ENCODE results near the gene IL4. TPM values are rescaled to one million over a fixed set of nuclear protein-coding genes. Genes with fewer than 3 reads are reported as not detected.

IL4 gene
- total and polyA plus RNA-seq, 2 of the 13 experiments (the other 11 are each of a cell fraction or from before 2014, with no cell fraction given) = not detected

DNA sequence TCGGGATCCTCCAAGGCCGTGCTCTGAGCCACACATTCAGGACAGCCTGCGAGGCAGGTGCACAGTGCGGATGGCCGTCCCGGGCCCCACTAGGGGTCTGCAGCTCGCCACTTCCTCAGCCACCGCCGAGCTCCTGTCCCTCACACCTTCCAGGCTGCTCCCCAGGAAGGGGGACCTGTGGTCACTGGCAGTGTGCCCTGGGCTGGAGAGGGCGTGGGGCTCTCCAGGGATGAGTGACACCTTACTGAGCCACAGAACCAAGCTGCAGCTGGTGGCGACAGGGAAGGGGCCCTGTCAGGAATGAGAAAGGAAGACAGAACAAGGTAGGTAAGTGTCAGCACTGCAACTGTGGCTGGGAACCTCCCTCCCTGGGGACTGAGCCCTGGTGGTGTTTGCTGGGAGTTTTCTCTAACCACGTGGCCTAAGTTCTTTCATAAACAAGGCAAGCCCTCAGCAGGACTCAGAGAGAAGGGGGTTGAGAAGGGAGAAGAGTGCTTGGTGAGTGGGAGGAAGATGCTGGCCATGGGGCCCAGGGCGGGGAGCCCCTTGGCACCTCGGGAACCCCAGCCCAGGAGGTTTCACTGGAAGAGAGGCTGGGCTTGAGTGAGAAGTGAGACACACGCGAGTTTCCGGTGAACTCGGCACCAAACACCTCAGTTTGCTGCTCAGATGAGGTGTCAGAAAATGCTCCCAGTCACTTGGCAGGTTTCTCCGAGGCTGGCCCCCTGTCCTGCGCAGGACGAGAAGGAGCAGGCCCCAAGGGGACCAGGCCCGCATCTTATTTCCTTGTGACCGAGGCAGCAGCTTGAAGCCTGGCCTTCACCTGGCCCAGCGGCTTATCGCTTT is 10.6 kb upstream of the IL4 start:
- Histone ChIP-seq H4K20me1 (ENCODE audit: insufficient read depth, low read length) (no peaks in the 10 kb centered on the region), H3K9ac (ENCODE audit: insufficient read depth, low read depth, low read length) (peak overlapping the region; percentile 32; the same call in 1 of the 2 replicates), H3K4me1 (ENCODE audit: insufficient read depth, low read length) (peaks cover 85% of the 10 kb centered on the region), H3K27me3 (ENCODE audit: control insufficient read depth in 1 of 2, insufficient read depth in 2 of 2, low read length in 2 of 2) (peaks cover 2 to 16% of the 10 kb centered on the region in 2 experiments; a peak in 4 of 5 replicates), H3K36me3 (replicated peaks in 1 of 2; ENCODE audit: control insufficient read depth in 1 of 2, insufficient read depth in 2 of 2, low read length in 2 of 2) (no peaks in the 10 kb centered on the region), H3K27ac (ENCODE audit: extremely low read length, insufficient read depth, low read length) (no peak overlapping the region), H3K79me2 (ENCODE audit: insufficient read depth, low read length) (no peaks in the 10 kb centered on the region), H3K4me3 (replicated peaks in 1 of 3; ENCODE audit: insufficient read depth in 1 of 3, low read depth in 2 of 3, low read length in 3 of 3) (peak overlapping the region in 2 of 3 experiments; percentile 1 to 54; a peak in 4 of 6 replicates), H3K9me3 (ENCODE audit: low read length) (no peaks in the 10 kb centered on the region), H2AFZ (ENCODE audit: low read length) (peak overlapping the region; percentile 51), H3K4me2 (ENCODE audit: low read depth, low read length) (peak overlapping the region; percentile 89)
- ATAC-seq = peak; percentile 62
- DNase-seq (ENCODE audit: low spot score) = peak; percentile 36
- FAIRE-seq = peak; percentile 34
- intact Hi-C loops (cut with micrococcal nuclease; ENCODE audit: unreplicated experiment) (no loop called here), in situ Hi-C loops (cut with HindIII; ENCODE audit: extremely low pct_ligation_motif_present, low pct_unique_long_range_greater_than_20kb) (loop anchor here (25.0 kb wide), 1 partner anchor 276 kb away; no protein-coding TSS in a partner anchor)
- WGBS (ENCODE audit: low lambda C conversion rate) = 33% methylated on average over 17 of the region's 25 CpGs
- no TSS peak for BruUV-seq (replicated peaks)
- CTCF ChIA-PET (ENCODE audit: low intra/inter-chr PET ratio, low total read pairs) = no interaction called here
- POLR2A ChIA-PET = no interaction called here
- TF ChIP-seq, protein P1, sequence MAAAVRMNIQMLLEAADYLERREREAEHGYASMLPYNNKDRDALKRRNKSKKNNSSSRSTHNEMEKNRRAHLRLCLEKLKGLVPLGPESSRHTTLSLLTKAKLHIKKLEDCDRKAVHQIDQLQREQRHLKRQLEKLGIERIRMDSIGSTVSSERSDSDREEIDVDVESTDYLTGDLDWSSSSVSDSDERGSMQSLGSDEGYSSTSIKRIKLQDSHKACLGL (CRISPR knock-in tag; IDR thresholded peaks at IDR 0.05) = 0 out of 2 replicates have a peak, but pooled peaks have one; percentile 38
- TF ChIP-seq DR1 (CRISPR knock-in tag; IDR thresholded peaks at IDR 0.05) (no peak), ZNF572 (CRISPR knock-in tag; IDR thresholded peaks at IDR 0.05) (0 out of 2 replicates have a peak, but pooled peaks have one; percentile 24), HDAC1 (CRISPR knock-in tag; IDR thresholded peaks at IDR 0.05) (peak; percentile 32; the same call in 1 of the 2 replicates), THAP7 (CRISPR knock-in tag; IDR thresholded peaks at IDR 0.05) (0 out of 2 replicates have a peak, but pooled peaks have one; percentile 40), DPF2 (CRISPR knock-in tag; IDR thresholded peaks at IDR 0.05; ENCODE audit: borderline replicate concordance, low read depth) (no peak), NPAS2 (CRISPR knock-in tag; IDR thresholded peaks at IDR 0.05; ENCODE audit: borderline replicate concordance) (no peak), TMF1 (CRISPR knock-in tag; IDR thresholded peaks at IDR 0.05; ENCODE audit: low read depth) (no peak), ZNF136 (CRISPR knock-in tag; IDR thresholded peaks at IDR 0.05; ENCODE audit: low read depth) (no peak), MXI1 (IDR thresholded peaks at IDR 0.05; ENCODE audit: borderline replicate concordance, low read depth, low read length) (peak; percentile 26; the same call in 1 of the 3 replicates), XRCC5 (optimal IDR thresholded peaks at IDR 0.05; ENCODE audit: low read length) (peak; percentile 50)
- TF ChIP-seq, protein P2, sequence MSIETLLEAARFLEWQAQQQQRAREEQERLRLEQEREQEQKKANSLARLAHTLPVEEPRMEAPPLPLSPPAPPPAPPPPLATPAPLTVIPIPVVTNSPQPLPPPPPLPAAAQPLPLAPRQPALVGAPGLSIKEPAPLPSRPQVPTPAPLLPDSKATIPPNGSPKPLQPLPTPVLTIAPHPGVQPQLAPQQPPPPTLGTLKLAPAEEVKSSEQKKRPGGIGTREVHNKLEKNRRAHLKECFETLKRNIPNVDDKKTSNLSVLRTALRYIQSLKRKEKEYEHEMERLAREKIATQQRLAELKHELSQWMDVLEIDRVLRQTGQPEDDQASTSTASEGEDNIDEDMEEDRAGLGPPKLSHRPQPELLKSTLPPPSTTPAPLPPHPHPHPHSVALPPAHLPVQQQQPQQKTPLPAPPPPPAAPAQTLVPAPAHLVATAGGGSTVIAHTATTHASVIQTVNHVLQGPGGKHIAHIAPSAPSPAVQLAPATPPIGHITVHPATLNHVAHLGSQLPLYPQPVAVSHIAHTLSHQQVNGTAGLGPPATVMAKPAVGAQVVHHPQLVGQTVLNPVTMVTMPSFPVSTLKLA (IDR thresholded peaks at IDR 0.05) = peak; percentile 83
- TF ChIP-seq, protein P3, sequence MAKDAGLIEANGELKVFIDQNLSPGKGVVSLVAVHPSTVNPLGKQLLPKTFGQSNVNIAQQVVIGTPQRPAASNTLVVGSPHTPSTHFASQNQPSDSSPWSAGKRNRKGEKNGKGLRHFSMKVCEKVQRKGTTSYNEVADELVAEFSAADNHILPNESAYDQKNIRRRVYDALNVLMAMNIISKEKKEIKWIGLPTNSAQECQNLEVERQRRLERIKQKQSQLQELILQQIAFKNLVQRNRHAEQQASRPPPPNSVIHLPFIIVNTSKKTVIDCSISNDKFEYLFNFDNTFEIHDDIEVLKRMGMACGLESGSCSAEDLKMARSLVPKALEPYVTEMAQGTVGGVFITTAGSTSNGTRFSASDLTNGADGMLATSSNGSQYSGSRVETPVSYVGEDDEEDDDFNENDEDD (CRISPR knock-in tag; IDR thresholded peaks at IDR 0.05; ENCODE audit: borderline replicate concordance) = 0 out of 2 replicates have a peak, but pooled peaks have one; percentile 45
- TF ChIP-seq, protein P4, sequence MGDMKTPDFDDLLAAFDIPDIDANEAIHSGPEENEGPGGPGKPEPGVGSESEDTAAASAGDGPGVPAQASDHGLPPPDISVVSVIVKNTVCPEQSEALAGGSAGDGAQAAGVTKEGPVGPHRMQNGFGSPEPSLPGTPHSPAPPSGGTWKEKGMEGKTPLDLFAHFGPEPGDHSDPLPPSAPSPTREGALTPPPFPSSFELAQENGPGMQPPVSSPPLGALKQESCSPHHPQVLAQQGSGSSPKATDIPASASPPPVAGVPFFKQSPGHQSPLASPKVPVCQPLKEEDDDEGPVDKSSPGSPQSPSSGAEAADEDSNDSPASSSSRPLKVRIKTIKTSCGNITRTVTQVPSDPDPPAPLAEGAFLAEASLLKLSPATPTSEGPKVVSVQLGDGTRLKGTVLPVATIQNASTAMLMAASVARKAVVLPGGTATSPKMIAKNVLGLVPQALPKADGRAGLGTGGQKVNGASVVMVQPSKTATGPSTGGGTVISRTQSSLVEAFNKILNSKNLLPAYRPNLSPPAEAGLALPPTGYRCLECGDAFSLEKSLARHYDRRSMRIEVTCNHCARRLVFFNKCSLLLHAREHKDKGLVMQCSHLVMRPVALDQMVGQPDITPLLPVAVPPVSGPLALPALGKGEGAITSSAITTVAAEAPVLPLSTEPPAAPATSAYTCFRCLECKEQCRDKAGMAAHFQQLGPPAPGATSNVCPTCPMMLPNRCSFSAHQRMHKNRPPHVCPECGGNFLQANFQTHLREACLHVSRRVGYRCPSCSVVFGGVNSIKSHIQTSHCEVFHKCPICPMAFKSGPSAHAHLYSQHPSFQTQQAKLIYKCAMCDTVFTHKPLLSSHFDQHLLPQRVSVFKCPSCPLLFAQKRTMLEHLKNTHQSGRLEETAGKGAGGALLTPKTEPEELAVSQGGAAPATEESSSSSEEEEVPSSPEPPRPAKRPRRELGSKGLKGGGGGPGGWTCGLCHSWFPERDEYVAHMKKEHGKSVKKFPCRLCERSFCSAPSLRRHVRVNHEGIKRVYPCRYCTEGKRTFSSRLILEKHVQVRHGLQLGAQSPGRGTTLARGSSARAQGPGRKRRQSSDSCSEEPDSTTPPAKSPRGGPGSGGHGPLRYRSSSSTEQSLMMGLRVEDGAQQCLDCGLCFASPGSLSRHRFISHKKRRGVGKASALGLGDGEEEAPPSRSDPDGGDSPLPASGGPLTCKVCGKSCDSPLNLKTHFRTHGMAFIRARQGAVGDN (CRISPR knock-in tag; IDR thresholded peaks at IDR 0.05) = peak; percentile 72

Measured in HepG2 (cell line).